ENCODE data around the gene BSDC1. TPM values are rescaled to one million over a fixed set of nuclear protein-coding genes. Genes with fewer than 3 reads are reported as not detected.

The BSDC1 gene
- polyA plus RNA-seq, 1 of the 3 experiments (the other 2 are of a cell fraction): 51.0 TPM

- no peak for DNase-seq
- CTCF ChIA-PET: interaction anchor here (1.6 kb wide), 1 partner anchor 8 kb away, joined by 7 read pairs; no protein-coding TSS in a partner anchor
- H3K4me2 ChIP-seq: no peak overlapping the region
These were observed 10.7 kb upstream of the BSDC1 start for GRCh38 chr1:32404946-32405345.

GRCh38 chr1:32400876-32401631 lies 6.8 kb upstream of the BSDC1 start:
- Histone ChIP-seq H3K27me3 (ENCODE audit: insufficient read depth) (no peaks in the 10 kb centered on the region), H3K4me3 (ENCODE audit: low read depth in 2 of 2, low read length in 1 of 2) (peak overlapping the region in 1 of 2 experiments; percentile 7; a peak in 1 of 4 replicates), H4K20me1 (ENCODE audit: insufficient read depth) (no peaks in the 10 kb centered on the region), H3K9ac (no peak overlapping the region), H2AFZ (ENCODE audit: low read depth) (peak overlapping the region; percentile 83), H3K36me3 (replicated peaks in 1 of 2; ENCODE audit: control insufficient read depth in 1 of 2, insufficient read depth in 2 of 2, low read length in 1 of 2) (no peaks in the 10 kb centered on the region), H3K4me2 (no peak overlapping the region), H3K4me1 (ENCODE audit: control insufficient read depth in 1 of 2, insufficient read depth in 2 of 2, low read depth in 1 of 2, low read length in 1 of 2) (no peaks in the 10 kb centered on the region; a peak in 1 of 4 replicates), H3K27ac (ENCODE audit: low read depth in 2 of 2, low read length in 1 of 2) (no peak overlapping the region), H3K9me2 (no peaks in the 10 kb centered on the region), H3F3A (replicated peaks; ENCODE audit: insufficient read depth) (peaks cover 11% of the 10 kb centered on the region), H3K9me3 (no peaks in the 10 kb centered on the region), H3K79me2 (ENCODE audit: insufficient read depth) (no peaks in the 10 kb centered on the region)
- WGBS (ENCODE audit: low lambda C conversion rate): 58% methylated on average over 12 of the region's 13 CpGs
- ChIA-PET CTCF (interaction anchor here (0.6 to 4.4 kb wide), 46 partner anchors 9 to 1233 kb away, joined by 3 to 76 read pairs (median 4); partner anchors contain the start of genes HPCA, SYNC and ZBTB8B), POLR2A (interaction anchor here (0.6 kb wide), 1 partner anchor 65 kb away, joined by 3 read pairs; the partner anchor contains the start of gene MARCKSL1)
- DNase-seq: peak; percentile 87
- TF ChIP-seq ELF1 (IDR thresholded peaks at IDR 0.05) (no peak), CTCF (IDR thresholded peaks at IDR 0.05) (peak; percentile 92), FOXM1 (IDR thresholded peaks at IDR 0.05; ENCODE audit: low read depth) (no peak), TAF1 (IDR thresholded peaks at IDR 0.05; ENCODE audit: borderline replicate concordance, low read depth, low read length) (peak; percentile 29; the same call in 1 of the 2 replicates), RAD21 (IDR thresholded peaks at IDR 0.05; ENCODE audit: low read length) (peak; percentile 95), SMC3 (IDR thresholded peaks at IDR 0.05; ENCODE audit: low read depth, low read length) (peak; percentile 94), EZH2phosphoT487 (IDR thresholded peaks at IDR 0.05; ENCODE audit: borderline replicate concordance, low read depth) (no peak), RXRA (IDR thresholded peaks at IDR 0.05; ENCODE audit: borderline replicate concordance, low read depth) (no peak), ZBTB33 (IDR thresholded peaks at IDR 0.05; ENCODE audit: borderline replicate concordance, low read depth) (no peak), TEAD4 (IDR thresholded peaks at IDR 0.05; ENCODE audit: borderline replicate concordance, insufficient read depth) (no peak), PBX3 (IDR thresholded peaks at IDR 0.05) (no peak)
- TF ChIP-seq, protein P1, sequence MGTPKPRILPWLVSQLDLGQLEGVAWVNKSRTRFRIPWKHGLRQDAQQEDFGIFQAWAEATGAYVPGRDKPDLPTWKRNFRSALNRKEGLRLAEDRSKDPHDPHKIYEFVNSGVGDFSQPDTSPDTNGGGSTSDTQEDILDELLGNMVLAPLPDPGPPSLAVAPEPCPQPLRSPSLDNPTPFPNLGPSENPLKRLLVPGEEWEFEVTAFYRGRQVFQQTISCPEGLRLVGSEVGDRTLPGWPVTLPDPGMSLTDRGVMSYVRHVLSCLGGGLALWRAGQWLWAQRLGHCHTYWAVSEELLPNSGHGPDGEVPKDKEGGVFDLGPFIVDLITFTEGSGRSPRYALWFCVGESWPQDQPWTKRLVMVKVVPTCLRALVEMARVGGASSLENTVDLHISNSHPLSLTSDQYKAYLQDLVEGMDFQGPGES (IDR thresholded peaks at IDR 0.05; ENCODE audit: low read depth, low read length): no peak
- TF ChIP-seq, protein P2, sequence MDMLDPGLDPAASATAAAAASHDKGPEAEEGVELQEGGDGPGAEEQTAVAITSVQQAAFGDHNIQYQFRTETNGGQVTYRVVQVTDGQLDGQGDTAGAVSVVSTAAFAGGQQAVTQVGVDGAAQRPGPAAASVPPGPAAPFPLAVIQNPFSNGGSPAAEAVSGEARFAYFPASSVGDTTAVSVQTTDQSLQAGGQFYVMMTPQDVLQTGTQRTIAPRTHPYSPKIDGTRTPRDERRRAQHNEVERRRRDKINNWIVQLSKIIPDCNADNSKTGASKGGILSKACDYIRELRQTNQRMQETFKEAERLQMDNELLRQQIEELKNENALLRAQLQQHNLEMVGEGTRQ (IDR thresholded peaks at IDR 0.05; ENCODE audit: borderline replicate concordance, low read depth, low read length): no peak

More at GRCh38 chr1:32404946-32405345, 10.7 kb upstream of the BSDC1 start:
- no peaks in the 10 kb centered on the region for H3K9me3 ChIP-seq
- no peak overlapping the region for H3K27ac ChIP-seq (ENCODE audit: low read depth in 2 of 2, low read length in 1 of 2)
- no peaks in the 10 kb centered on the region for H3K79me2 ChIP-seq (ENCODE audit: insufficient read depth)
- H3K4me1 ChIP-seq (ENCODE audit: control insufficient read depth in 1 of 2, insufficient read depth in 2 of 2, low read depth in 1 of 2, low read length in 1 of 2): no peaks in the 10 kb centered on the region; a peak in 1 of 4 replicates
- 36% methylated on average over 2 of the region's 2 CpGs for WGBS (ENCODE audit: low lambda C conversion rate)
- TF ChIP-seq NFIC (IDR thresholded peaks at IDR 0.05; ENCODE audit: borderline replicate concordance) (no peak), RXRA (IDR thresholded peaks at IDR 0.05; ENCODE audit: borderline replicate concordance, low read depth) (no peak), ELF1 (IDR thresholded peaks at IDR 0.05) (no peak), EZH2phosphoT487 (IDR thresholded peaks at IDR 0.05; ENCODE audit: borderline replicate concordance, low read depth) (no peak), USF1 (IDR thresholded peaks at IDR 0.05; ENCODE audit: borderline replicate concordance, low read depth) (no peak), RCOR1 (IDR thresholded peaks at IDR 0.05; ENCODE audit: low read length) (no peak)
- H3K9ac ChIP-seq: no peak overlapping the region
- no peak overlapping the region for H2AFZ ChIP-seq (ENCODE audit: low read depth)
- H3K9me2 ChIP-seq: no peaks in the 10 kb centered on the region
- H3K27me3 ChIP-seq (ENCODE audit: insufficient read depth): no peaks in the 10 kb centered on the region
- no peaks in the 10 kb centered on the region for H4K20me1 ChIP-seq (ENCODE audit: insufficient read depth)
- no peaks in the 10 kb centered on the region for H3K36me3 ChIP-seq (replicated peaks in 1 of 2; ENCODE audit: control insufficient read depth in 1 of 2, insufficient read depth in 2 of 2, low read length in 1 of 2)
- H3K4me3 ChIP-seq (ENCODE audit: low read depth in 2 of 2, low read length in 1 of 2): no peak overlapping the region
- H3F3A ChIP-seq (replicated peaks; ENCODE audit: insufficient read depth): peaks cover 3% of the 10 kb centered on the region
- POLR2A ChIA-PET: no interaction called here

Data from SK-N-SH (cell line).